ENCODE data around the gene THEMIS. TPM values are rescaled to one million over a fixed set of nuclear protein-coding genes. Genes with fewer than 3 reads are reported as not detected.
A peak's percentile ranks its signal among the peaks of the same experiment; 100 is the strongest.

Gene THEMIS
- total and polyA plus RNA-seq, 12 donors: 0.07 to 2.6 (median 0.24) TPM; not detected in 1

DNA sequence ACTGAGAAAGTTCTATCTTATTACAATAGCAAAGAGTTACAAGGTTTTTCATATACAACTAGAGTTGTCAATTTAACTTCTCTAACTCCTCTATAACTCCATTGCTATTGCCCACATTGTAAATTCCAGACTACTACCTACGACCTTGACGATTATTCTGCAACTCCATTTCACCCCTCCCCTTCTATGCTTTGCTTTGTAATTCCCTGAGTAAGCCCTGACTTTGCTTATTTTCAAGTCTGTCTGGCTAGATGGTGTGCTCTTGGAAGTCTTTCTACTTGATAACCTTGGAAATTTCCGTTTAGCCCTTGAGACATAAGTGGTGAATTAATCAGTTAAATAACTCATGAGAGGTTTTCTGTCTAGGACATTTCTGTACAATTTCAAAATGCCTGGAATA is 162.4 kb downstream of the THEMIS start:
- intact Hi-C loops (cut with DNase I): loop anchor here in 1 of 2 donors (5.0 kb wide), 1 partner anchor 989 kb away; no protein-coding TSS in a partner anchor
- no peaks in the 10 kb centered on the region for H3K9me3 ChIP-seq (replicated peaks in 1 of 3)
- no peak for TF ChIP-seq POLR2A (IDR thresholded peaks at IDR 0.05)
- TF ChIP-seq, protein P1, sequence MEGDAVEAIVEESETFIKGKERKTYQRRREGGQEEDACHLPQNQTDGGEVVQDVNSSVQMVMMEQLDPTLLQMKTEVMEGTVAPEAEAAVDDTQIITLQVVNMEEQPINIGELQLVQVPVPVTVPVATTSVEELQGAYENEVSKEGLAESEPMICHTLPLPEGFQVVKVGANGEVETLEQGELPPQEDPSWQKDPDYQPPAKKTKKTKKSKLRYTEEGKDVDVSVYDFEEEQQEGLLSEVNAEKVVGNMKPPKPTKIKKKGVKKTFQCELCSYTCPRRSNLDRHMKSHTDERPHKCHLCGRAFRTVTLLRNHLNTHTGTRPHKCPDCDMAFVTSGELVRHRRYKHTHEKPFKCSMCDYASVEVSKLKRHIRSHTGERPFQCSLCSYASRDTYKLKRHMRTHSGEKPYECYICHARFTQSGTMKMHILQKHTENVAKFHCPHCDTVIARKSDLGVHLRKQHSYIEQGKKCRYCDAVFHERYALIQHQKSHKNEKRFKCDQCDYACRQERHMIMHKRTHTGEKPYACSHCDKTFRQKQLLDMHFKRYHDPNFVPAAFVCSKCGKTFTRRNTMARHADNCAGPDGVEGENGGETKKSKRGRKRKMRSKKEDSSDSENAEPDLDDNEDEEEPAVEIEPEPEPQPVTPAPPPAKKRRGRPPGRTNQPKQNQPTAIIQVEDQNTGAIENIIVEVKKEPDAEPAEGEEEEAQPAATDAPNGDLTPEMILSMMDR (IDR thresholded peaks at IDR 0.05): no peak
- H3K4me1 ChIP-seq (replicated peaks in 1 of 2): no peaks in the 10 kb centered on the region
- no peaks in the 10 kb centered on the region for H3K36me3 ChIP-seq (replicated peaks in 1 of 2)
- 33 to 46% (median 39%) methylated on average over 3 of the region's 3 CpGs for WGBS, 4 donors
- peaks cover 4% of the 10 kb centered on the region for H3K27me3 ChIP-seq
- DNase-seq: no peak
- H3K27ac ChIP-seq: no peak overlapping the region
- H3K4me3 ChIP-seq: no peak overlapping the region

DNA sequence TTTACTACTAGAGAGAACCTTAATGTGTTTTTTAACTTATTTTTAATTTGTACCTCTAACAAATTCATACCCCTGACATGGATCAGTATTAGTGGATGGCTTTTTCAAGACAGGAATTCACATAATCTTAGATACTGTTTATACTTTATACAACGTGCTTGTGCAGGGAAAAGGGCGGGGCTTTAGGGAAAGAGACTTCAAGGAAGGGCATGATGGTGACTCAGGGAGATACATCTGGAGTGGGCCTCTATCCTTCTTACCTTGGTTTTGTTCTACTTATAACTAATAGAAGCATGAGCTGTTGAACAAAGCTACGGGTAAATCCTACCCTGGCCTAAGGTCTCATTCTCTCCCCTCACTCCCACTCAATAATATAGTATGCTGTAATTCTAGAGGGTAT is 163.1 kb downstream of the THEMIS start:
- no peaks in the 10 kb centered on the region for H3K9me3 ChIP-seq (replicated peaks in 1 of 3)
- H3K4me1 ChIP-seq (replicated peaks in 1 of 2): no peaks in the 10 kb centered on the region
- DNase-seq: no peak
- H3K4me3 ChIP-seq: no peak overlapping the region
- H3K27ac ChIP-seq: no peak overlapping the region
- no peaks in the 10 kb centered on the region for H3K36me3 ChIP-seq (replicated peaks in 1 of 2)
- WGBS, 4 donors: 78 to 86% (median 79%) methylated on average over 3 of the region's 3 CpGs
- H3K27me3 ChIP-seq: peaks cover 3% of the 10 kb centered on the region
- intact Hi-C loops (cut with DNase I): loop anchor here in 1 of 2 donors (5.0 kb wide), 1 partner anchor 990 kb away; no protein-coding TSS in a partner anchor
- TF ChIP-seq POLR2A (IDR thresholded peaks at IDR 0.05): no peak
- TF ChIP-seq, protein P1 (IDR thresholded peaks at IDR 0.05): no peak

DNA sequence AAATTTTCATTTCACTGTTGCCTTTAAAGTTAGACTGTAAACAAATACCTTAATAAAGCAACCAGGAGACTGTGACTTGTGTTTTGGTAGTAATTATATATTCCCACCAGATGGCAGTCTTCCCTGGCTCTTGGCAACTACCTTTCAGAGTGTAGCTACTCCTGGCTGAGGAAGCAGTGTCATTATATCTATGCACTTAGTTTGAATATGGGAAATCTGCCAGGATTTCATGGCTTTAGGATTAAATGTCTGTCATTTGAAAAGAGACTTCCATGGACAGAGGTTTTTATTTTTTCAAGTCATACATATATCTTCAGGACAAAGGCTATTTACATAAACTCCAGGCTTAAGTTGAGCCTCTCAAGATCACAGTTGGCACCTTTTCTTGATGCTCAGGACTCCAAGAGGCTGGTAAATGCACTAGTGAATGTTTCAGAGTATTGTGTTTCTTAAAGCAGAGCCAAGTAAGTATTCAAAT is 163.8 kb downstream of the THEMIS start:
- no peak overlapping the region for H3K4me3 ChIP-seq
- H3K27ac ChIP-seq: no peak overlapping the region
- no peaks in the 10 kb centered on the region for H3K27me3 ChIP-seq
- DNase-seq: peak; percentile 15 to 55 (median 25)
- H3K9me3 ChIP-seq (replicated peaks in 1 of 3): no peaks in the 10 kb centered on the region
- no peaks in the 10 kb centered on the region for H3K4me1 ChIP-seq (replicated peaks in 1 of 2)
- intact Hi-C loops (cut with DNase I): loop anchor here in 1 of 2 donors (5.0 kb wide), 1 partner anchor 990 kb away; no protein-coding TSS in a partner anchor
- no peaks in the 10 kb centered on the region for H3K36me3 ChIP-seq (replicated peaks in 1 of 2)
- TF ChIP-seq, protein P1 (IDR thresholded peaks at IDR 0.05): peak; percentile 51 to 70 (median 62)
- TF ChIP-seq POLR2A (IDR thresholded peaks at IDR 0.05): no peak

DNA sequence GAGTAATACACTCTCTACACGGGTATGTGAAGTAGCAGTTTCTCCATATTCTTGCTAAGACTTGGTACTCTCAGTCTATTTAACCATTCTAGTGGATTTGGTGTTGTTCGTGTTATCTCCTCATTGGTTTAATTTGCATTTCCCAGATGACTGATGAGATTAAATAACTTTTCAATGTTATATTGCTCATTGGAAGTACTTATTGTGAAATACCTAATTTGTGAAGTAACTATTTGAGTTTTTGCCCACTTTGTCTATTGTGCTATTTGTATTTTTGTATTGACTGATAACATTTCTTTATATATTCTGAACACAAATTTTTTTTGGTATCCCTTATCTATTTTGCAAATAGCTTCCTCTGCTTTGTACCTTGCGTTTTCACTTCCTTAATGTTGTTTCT is 167.9 kb downstream of the THEMIS start:
- no peaks in the 10 kb centered on the region for H3K9me3 ChIP-seq (replicated peaks in 1 of 3)
- TF ChIP-seq POLR2A (IDR thresholded peaks at IDR 0.05): no peak
- TF ChIP-seq, protein P1 (IDR thresholded peaks at IDR 0.05): no peak
- H3K4me1 ChIP-seq (replicated peaks in 1 of 2): no peaks in the 10 kb centered on the region
- H3K27me3 ChIP-seq: no peaks in the 10 kb centered on the region
- no peak for DNase-seq
- intact Hi-C loops (cut with DNase I): no loop called here
- no peaks in the 10 kb centered on the region for H3K36me3 ChIP-seq (replicated peaks in 1 of 2)
- H3K27ac ChIP-seq: no peak overlapping the region
- no peak overlapping the region for H3K4me3 ChIP-seq
- 62 to 76% (median 70%) methylated on average over 3 of the region's 3 CpGs for WGBS, 4 donors
